ENCODE data around the gene GIPC2.

Gene GIPC2

DNA sequence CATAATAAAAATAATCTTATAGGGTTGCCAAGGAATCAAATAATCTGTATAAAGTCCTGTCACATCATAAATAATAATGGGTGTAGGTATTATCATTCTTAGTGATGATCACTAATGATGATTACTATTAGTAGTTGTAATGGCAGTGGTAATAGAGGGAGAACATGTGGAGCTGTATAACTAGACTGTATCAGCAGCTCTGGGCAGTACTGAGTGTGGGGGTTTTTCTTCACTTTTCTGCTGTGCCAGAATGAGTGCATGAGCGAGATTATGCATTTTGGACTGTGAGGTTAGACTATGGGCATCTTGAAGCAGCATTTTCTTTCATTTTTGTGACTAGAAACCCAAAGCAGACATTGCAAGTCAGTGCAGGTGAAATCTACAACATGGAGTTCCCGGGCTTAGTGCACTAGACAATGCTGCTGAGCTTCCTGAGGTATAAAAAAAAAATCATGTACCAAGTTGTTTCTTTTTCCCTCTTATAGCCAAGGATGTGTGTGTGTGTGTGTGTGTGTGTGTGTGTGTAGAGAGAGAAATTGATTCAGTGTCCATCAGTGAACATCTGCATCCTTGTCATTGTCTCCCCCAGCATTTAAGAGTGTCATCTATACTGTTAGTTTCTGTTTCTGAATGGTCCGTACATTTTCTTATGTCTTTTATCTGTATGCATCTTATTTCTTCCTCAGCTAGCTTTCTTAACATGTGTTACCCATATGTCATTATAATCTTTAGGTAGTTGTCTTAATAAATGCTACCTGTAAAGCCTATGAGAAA, 86.6 kb downstream of the GIPC2 start:
- TF ChIP-seq CTCF (conservative IDR thresholded peaks at IDR 0.05; ENCODE audit: control insufficient read depth, insufficient read depth, low read depth, low read length): no peak
- H3K4me3 ChIP-seq (ENCODE audit: control insufficient read depth, low read depth, low read length): no peak overlapping the region

GRCh38 chr1:78132948-78133322, 87.2 kb downstream of the GIPC2 start:
- DNase-seq (ENCODE audit: low read depth): no peak
- no peak for TF ChIP-seq CTCF (conservative IDR thresholded peaks at IDR 0.05; ENCODE audit: control insufficient read depth, insufficient read depth, low read depth, low read length)
- no peak overlapping the region for H3K4me3 ChIP-seq (ENCODE audit: control insufficient read depth, low read depth, low read length)

More for the DNA sequence above, 86.6 kb downstream of the GIPC2 start:
- DNase-seq (ENCODE audit: low read depth): no peak

DNA sequence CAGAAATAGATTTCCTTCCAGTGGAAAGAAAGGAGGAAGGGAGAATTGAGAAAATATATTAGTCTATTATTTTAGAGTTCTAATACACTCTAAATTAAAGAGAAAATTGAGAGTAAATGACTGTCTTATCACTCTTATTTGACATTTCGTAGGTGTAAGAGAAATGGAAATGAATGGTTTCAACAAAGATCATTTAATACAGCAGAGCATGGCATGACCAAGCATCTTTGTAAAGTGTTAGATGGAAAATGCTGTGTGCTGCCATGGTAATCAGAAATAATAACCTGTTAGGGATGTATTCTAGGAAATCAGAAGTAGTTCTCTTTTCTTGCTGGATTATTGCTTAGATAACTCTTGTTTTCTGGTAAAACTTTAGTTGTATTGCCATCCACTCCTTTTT, 90.9 kb downstream of the GIPC2 start:
- no peak overlapping the region for H3K4me3 ChIP-seq (ENCODE audit: control insufficient read depth, low read depth, low read length)
- TF ChIP-seq CTCF (conservative IDR thresholded peaks at IDR 0.05; ENCODE audit: control insufficient read depth, insufficient read depth, low read depth, low read length): no peak
- DNase-seq (ENCODE audit: low read depth): no peak

- TF ChIP-seq CTCF (conservative IDR thresholded peaks at IDR 0.05; ENCODE audit: control insufficient read depth, insufficient read depth, low read depth, low read length): no peak
- no peak for DNase-seq (ENCODE audit: low read depth)
- no peak overlapping the region for H3K4me3 ChIP-seq (ENCODE audit: control insufficient read depth, low read depth, low read length)
Measured at GRCh38 chr1:78141531-78142231, 95.9 kb downstream of the GIPC2 start.

DNA sequence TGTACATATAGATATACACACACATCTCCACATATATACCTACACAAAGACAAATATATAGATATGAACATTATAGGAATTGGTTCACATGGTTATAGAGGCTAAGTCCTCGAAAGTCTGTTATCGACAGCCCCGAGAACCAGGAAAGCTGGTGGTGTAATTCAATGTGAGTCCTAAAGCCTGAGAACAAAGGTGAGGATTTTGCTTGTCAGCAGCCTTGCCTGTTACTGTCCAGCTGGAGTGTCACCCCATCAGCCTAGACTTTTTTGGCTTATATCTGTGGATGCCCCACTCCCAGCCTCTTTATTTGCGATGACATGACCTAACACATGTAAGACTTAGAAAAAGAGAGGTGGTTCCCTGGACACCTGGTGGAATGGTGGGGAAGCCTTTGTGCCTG, 97.0 kb downstream of the GIPC2 start:
- no peak overlapping the region for H3K4me3 ChIP-seq (ENCODE audit: control insufficient read depth, low read depth, low read length)
- TF ChIP-seq CTCF (conservative IDR thresholded peaks at IDR 0.05; ENCODE audit: control insufficient read depth, insufficient read depth, low read depth, low read length): no peak

GRCh38 chr1:78143152-78143551, 97.4 kb downstream of the GIPC2 start:
- DNase-seq (ENCODE audit: low read depth): no peak
- no peak overlapping the region for H3K4me3 ChIP-seq (ENCODE audit: control insufficient read depth, low read depth, low read length)
- no peak for TF ChIP-seq CTCF (conservative IDR thresholded peaks at IDR 0.05; ENCODE audit: control insufficient read depth, insufficient read depth, low read depth, low read length)

More for the DNA sequence above, 97.0 kb downstream of the GIPC2 start:
- DNase-seq (ENCODE audit: low read depth): no peak

Data from fibroblast of mammary gland (primary cell).